Left hindlimb (tissue), 1 donor: ENCODE results near the gene NFIB.

Experiments
- DNase-seq: peaks from one replicate; pipeline ENCODE4 v3.0.0-alpha.2; 2018

NFIB gene

GRCh38 chr9:14179449-14179848 is 134.5 kb downstream of the NFIB start:
- DNase-seq: no peak

GRCh38 chr9:14175778-14176177 is 138.2 kb downstream of the NFIB start:
- DNase-seq: no peak

- DNase-seq: no peak
Observed at GRCh38 chr9:14173713-14174112, 140.2 kb downstream of the NFIB start.

- no peak for DNase-seq
Observed at GRCh38 chr9:14170973-14171596, 142.9 kb downstream of the NFIB start.

GRCh38 chr9:14170392-14170931 is 143.5 kb downstream of the NFIB start:
- no peak for DNase-seq

DNA sequence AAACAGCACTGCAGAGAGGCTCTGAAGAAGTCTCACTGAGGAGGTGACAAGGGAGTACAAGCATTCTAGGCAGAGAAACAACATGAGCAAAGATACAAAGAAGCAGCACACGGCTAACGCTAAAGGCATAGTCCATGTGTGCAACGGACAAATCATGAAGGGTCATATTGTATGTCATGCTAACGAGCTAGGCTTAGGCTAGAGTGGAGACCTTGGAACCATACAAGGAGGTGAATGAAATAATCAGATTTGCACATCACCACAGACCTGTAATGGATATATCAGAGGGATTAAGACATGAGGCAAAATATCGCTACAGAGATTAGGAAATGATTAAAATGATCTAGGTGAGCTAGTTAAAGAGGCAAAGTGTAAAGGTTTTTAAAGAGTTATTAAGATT is 145.6 kb downstream of the NFIB start:
- DNase-seq: no peak

GRCh38 chr9:14165376-14166035 is 148.4 kb downstream of the NFIB start:
- DNase-seq: no peak

- DNase-seq: no peak
Observed at GRCh38 chr9:14164908-14165307, 149.0 kb downstream of the NFIB start.

GRCh38 chr9:14159440-14160216 is 154.3 kb downstream of the NFIB start:
- no peak for DNase-seq

- no peak for DNase-seq
Observed at GRCh38 chr9:14158916-14159315, 155.0 kb downstream of the NFIB start.

GRCh38 chr9:14158136-14158813 is 155.7 kb downstream of the NFIB start:
- DNase-seq: no peak

DNA sequence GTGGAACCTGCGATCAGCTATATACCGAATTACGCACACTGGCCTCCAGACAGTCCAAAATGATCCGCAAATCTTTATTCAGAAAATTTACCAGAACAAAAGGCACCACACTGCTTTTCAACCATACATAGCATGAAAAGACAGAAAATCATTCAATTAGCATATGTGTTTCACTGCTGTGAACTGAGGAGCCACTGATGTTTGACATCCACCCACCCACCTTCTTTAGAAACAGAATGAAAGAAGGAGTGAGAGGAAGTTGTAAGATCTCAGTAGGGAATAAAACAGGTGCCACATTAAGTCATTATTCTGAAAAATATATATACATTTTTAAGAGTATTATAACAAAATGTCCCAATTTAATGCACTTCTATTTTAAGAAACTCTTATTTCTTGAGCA is 156.8 kb downstream of the NFIB start:
- no peak for DNase-seq

GRCh38 chr9:14156046-14156445 is 157.9 kb downstream of the NFIB start:
- no peak for DNase-seq

- no peak for DNase-seq
Observed at GRCh38 chr9:14155237-14155636, 158.7 kb downstream of the NFIB start.

GRCh38 chr9:14153310-14153720 is 160.6 kb downstream of the NFIB start:
- DNase-seq: no peak

- no peak for DNase-seq
Observed at GRCh38 chr9:14151451-14151850, 162.5 kb downstream of the NFIB start.

DNA sequence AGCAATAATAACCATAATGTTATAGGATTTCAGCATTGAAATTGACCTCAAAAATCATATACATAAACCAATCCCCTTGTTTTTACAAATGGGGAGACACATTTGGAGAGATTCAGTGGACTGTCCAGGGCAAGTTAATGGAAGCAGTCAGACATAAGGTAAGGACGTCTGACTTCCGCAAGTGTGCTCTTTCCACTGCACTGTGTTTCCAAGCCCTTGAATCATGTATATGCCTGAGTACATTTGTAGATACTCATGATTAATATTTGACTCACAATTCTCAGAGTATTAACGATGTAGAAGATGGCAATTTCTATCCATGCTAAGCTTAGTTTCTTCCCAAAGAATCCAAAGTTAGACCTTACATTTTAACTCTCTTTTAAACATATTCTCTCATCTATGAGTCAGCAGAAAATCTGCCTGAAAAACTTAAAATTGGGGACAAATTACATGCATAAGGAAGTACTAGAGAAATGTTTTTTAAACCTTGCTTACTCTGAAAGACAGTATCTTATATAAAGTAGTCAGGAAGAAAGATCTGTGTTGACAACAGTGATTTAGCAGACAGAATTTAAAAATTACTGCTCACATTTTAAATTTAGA is 165.3 kb downstream of the NFIB start:
- DNase-seq: no peak

DNA sequence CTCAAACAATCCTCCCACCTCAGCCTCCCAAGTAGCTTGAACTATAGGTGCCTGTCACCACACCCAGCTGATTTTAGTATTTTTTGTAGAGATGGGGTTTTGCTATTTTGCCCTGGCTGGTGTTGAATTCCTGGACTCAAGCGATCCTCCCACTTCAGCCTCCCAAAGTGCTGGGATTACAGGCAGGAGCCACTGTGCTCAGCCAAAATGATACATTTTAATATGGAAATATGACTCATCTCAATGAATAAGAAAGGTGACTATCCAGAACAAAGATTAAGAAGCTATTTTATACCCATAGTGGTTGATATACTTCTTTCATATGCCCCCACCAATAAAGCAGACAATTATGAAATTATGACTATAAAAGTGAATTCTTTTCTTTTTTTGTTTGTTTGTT is 166.2 kb downstream of the NFIB start:
- no peak for DNase-seq

GRCh38 chr9:14146201-14146874 is 167.6 kb downstream of the NFIB start:
- no peak for DNase-seq

DNA sequence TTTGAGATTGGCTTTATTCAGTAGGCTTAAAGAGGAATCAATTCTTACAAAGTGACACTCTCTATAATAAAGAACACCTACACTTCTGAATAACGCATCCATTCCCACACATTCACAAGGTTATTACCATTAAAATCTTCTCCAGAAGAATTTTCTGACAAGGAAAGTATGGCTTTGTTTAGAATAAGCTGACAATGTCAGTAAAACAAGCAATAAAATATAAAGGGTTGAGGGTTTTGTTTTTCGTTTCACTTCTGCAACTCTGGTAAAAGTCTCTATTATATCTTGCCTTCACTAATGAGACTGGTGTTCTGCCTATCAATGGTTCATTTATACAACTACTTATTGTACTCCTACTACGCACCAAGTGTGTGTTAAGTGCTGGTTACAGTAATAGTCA is 169.7 kb downstream of the NFIB start:
- DNase-seq: no peak

- DNase-seq: no peak
Observed at GRCh38 chr9:14141699-14142098, 172.2 kb downstream of the NFIB start.

DNA sequence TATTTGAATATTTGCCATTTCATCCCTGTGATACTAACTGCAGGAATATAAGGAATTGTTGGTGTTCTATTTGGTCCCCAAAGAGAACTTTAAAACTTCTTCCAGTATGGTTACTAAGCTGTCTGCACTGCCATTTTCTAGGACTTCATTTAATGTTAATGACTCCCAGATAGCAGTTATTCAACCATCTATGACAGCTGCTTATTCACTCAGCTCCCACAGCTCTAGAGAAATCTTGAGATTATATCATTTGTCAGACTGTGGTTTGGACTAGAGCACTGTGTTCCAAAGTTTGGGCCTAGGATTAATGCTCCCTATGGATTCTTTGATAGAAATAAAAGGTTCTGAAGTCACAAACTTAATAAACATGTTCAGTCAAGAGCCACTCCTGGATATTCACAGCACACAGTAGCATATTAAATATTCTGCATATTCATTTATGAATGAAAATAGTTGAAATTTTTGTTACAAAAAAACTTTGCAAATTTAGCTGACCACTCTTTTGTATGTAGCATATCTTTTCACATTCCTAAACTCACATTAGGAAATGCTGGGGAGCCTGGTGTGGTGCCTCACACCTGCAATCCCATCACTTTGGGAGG is 173.7 kb downstream of the NFIB start:
- DNase-seq: no peak
